H1 (cell line): Measurements from ENCODE around the gene PDZD4. TPM values are rescaled to one million over a fixed set of nuclear protein-coding genes. Genes with fewer than 3 reads are reported as not detected.

Source experiments
- CTCF ChIA-PET: fragments of 300-600 bp; sonication (Branson Sonifier 250); formaldehyde crosslinking; loops from one replicate; lab custom pipeline; 2021; ENCODE audit not compliant: partially characterized antibody; lab: Charles Lee
- POLR2A ChIA-PET: fragments of 300-600 bp; sonication (Branson Sonifier 250); formaldehyde crosslinking; loops from one replicate; lab custom pipeline; 2021; ENCODE audit warnings: inconsistent platforms; ENCODE audit not compliant: partially characterized antibody; lab: Charles Lee
- DNase-seq, 2 experiments: peaks; one replicate each; pipeline versions ENCODE4 v3.0.0 to v3.0.0-alpha.2; 2010 to 2022; ENCODE audit warnings: low spot score in 2 of 2, low read depth in 1 of 2, mixed read lengths in 1 of 2
- FAIRE-seq: peaks from 2 replicates; lab custom pipeline; 2011; peaks lifted over from hg19 to GRCh38; lab: Jason Lieb, UNC
- H2AFZ ChIP-seq: 2 replicates; pipeline ENCODE4 v1.8.1; 2012; ENCODE audit warnings: low read length, inconsistent platforms
- H2AK5ac ChIP-seq: 2 replicates; pipeline ENCODE4 v1.6.1; 2013; ENCODE audit warnings: low read depth, low read length
- H2BK120ac ChIP-seq: replicated peaks from 2 replicates; pipeline ENCODE3; 2013; ENCODE audit warnings: low read depth, low read length, inconsistent platforms
- H2BK12ac ChIP-seq: 2 replicates; pipeline ENCODE4 v1.6.1; 2013; ENCODE audit warnings: low read depth, low read length
- H2BK15ac ChIP-seq: 2 replicates; pipeline ENCODE4 v1.6.1; 2013; ENCODE audit warnings: low read length
- H2BK20ac ChIP-seq: 2 replicates; pipeline ENCODE4 v1.6.1; 2013; ENCODE audit warnings: low read length
- H2BK5ac ChIP-seq: 2 replicates; pipeline ENCODE4 v1.6.1; 2013; ENCODE audit warnings: low read depth, low read length
- H3K14ac ChIP-seq: 2 replicates; pipeline ENCODE4 v1.6.1; 2013; ENCODE audit warnings: inconsistent platforms; ENCODE audit not compliant: insufficient read length
- H3K18ac ChIP-seq: 2 replicates; pipeline ENCODE4 v1.6.1; 2013; ENCODE audit warnings: low read length; ENCODE audit errors: extremely low read depth
- H3K23ac ChIP-seq: 2 replicates; pipeline ENCODE4 v1.6.1; 2013; ENCODE audit warnings: inconsistent platforms; ENCODE audit not compliant: insufficient read length
- H3K23me2 ChIP-seq: 2 replicates; pipeline ENCODE4 v1.6.1; 2013; ENCODE audit warnings: low read depth, low read length
- H3K27ac ChIP-seq: 2 replicates; pipeline ENCODE4 v1.6.1; 2011; ENCODE audit warnings: low read depth, low read length, inconsistent platforms
- H3K27me3 ChIP-seq, 4 experiments: replicated peaks in 1 of 4; 1 replicate in 1 of 4; 2 replicates in 3 of 4; pipeline versions ENCODE4 v1.6.1 to v1.8.1; 2011 to 2013; ENCODE audit warnings: low read length in 3 of 4, mild to moderate bottlenecking in 3 of 4, inconsistent platforms in 2 of 4, mixed read lengths in 2 of 4, moderate library complexity in 1 of 4; ENCODE audit not compliant: control insufficient read depth in 3 of 4, insufficient read depth in 3 of 4; ENCODE audit errors: extremely low read depth in 1 of 4
- H3K36me3 ChIP-seq, 4 experiments: 2 replicates each; pipeline versions ENCODE4 v1.6.1 to v1.8.1; 2011 to 2013; ENCODE audit warnings: mild to moderate bottlenecking in 4 of 4, low read length in 3 of 4, moderate library complexity in 2 of 4, control low read depth in 1 of 4, inconsistent platforms in 1 of 4; ENCODE audit not compliant: insufficient read depth in 4 of 4, control insufficient read depth in 2 of 4
- H3K4ac ChIP-seq: replicated peaks from 2 replicates; pipeline ENCODE3; 2013; ENCODE audit warnings: low read length, low read depth, mixed read lengths, inconsistent platforms; ENCODE audit not compliant: insufficient read length
- H3K4me1 ChIP-seq, 4 experiments: replicated peaks in 1 of 4; 1 replicate in 1 of 4; 2 replicates in 3 of 4; pipeline versions ENCODE4 v1.6.1 to v1.8.1; 2011 to 2013; ENCODE audit warnings: low read length in 3 of 4, inconsistent platforms in 2 of 4, mixed read lengths in 1 of 4; ENCODE audit not compliant: insufficient read depth in 4 of 4, control insufficient read depth in 3 of 4
- H3K4me2 ChIP-seq, 2 experiments: 2 replicates each; pipeline versions ENCODE4 v1.6.1 to v1.8.1; 2011 to 2013; ENCODE audit warnings: low read depth in 2 of 2, low read length in 2 of 2, control low read depth in 1 of 2, inconsistent platforms in 1 of 2, mild to moderate bottlenecking in 1 of 2; ENCODE audit not compliant: insufficient read depth in 1 of 2
- H3K4me3 ChIP-seq, 4 experiments: fragments of 200-600, 300-600 bp in 1 of 4; sonication (generic), shearing (Covaris generic), sonication (Bioruptor Twin) in 1 of 4; 2 replicates each; pipeline versions ENCODE4 v1.5.1 to v1.8.1; 2011 to 2016; ENCODE audit warnings: low read length in 4 of 4, low read depth in 3 of 4, control low read depth in 2 of 4, inconsistent platforms in 2 of 4, mild to moderate bottlenecking in 2 of 4, mixed read lengths in 1 of 4, moderate library complexity in 1 of 4; ENCODE audit not compliant: insufficient read depth in 2 of 4; ENCODE audit errors: extremely low read depth in 1 of 4
- H3K56ac ChIP-seq: replicated peaks from 2 replicates; pipeline ENCODE3; 2013; ENCODE audit warnings: low read depth, mild to moderate bottlenecking, mixed read lengths, low read length, inconsistent platforms; ENCODE audit not compliant: insufficient read length
- H3K79me1 ChIP-seq: 2 replicates; pipeline ENCODE4 v1.6.1; 2013; ENCODE audit warnings: low read depth, low read length, control low read depth
- H3K79me2 ChIP-seq, 2 experiments: 2 replicates each; pipeline versions ENCODE4 v1.6.1 to v1.8.1; 2012 to 2013; ENCODE audit warnings: low read length in 2 of 2, mild to moderate bottlenecking in 2 of 2, inconsistent platforms in 1 of 2; ENCODE audit not compliant: insufficient read depth in 2 of 2, control insufficient read depth in 1 of 2
- H3K9ac ChIP-seq, 4 experiments: replicated peaks in 1 of 4; 1 replicate in 1 of 4; 2 replicates in 3 of 4; pipeline versions ENCODE4 v1.6.1 to v1.8.1; 2011 to 2013; ENCODE audit warnings: low read depth in 3 of 4, low read length in 3 of 4, control low read depth in 2 of 4, mild to moderate bottlenecking in 2 of 4, moderate library complexity in 2 of 4, inconsistent platforms in 1 of 4; ENCODE audit errors: extremely low read depth in 1 of 4
- H3K9me3 ChIP-seq, 2 experiments: 2 replicates each; pipeline versions ENCODE4 v1.6.1 to v1.8.1; 2012 to 2013; ENCODE audit warnings: mild to moderate bottlenecking in 2 of 2, moderate library complexity in 2 of 2, control low read depth in 1 of 2, inconsistent platforms in 1 of 2, low read depth in 1 of 2, low read length in 1 of 2, mixed read lengths in 1 of 2; ENCODE audit not compliant: insufficient read depth in 2 of 2
- H4K20me1 ChIP-seq, 2 experiments: replicated peaks in 1 of 2; 2 replicates each; pipeline versions ENCODE3 to v1.8.1; 2011 to 2013; ENCODE audit warnings: inconsistent platforms in 2 of 2, low read length in 2 of 2, mild to moderate bottlenecking in 1 of 2; ENCODE audit not compliant: insufficient read depth in 2 of 2, control insufficient read depth in 1 of 2
- H4K5ac ChIP-seq: 2 replicates; pipeline ENCODE4 v1.6.1; 2013; ENCODE audit warnings: low read length, low read depth, mixed read lengths, inconsistent platforms; ENCODE audit not compliant: insufficient read length
- H4K8ac ChIP-seq: 2 replicates; pipeline ENCODE4 v1.8.0; 2013; ENCODE audit warnings: mild to moderate bottlenecking, moderate library complexity, low read length, inconsistent platforms; ENCODE audit not compliant: insufficient read depth; ENCODE audit errors: extremely low read depth
- H4K91ac ChIP-seq: replicated peaks from 2 replicates; pipeline ENCODE3; 2013; ENCODE audit warnings: low read length, mixed read lengths, inconsistent platforms; ENCODE audit not compliant: insufficient read length
- CBX5 ChIP-seq: fragments of 300-800, 300-1000 bp; sonication (generic); IDR thresholded peaks from 2 replicates; pipeline ENCODE4 v1.7.1; 2016; ENCODE audit warnings: antibody characterized with exemption, low read length, low read depth
- EP300 ChIP-seq, 2 experiments: IDR thresholded peaks; 1 replicate in 1 of 2; 2 replicates in 1 of 2; pipeline ENCODE4 v1.6.1; 2011 to 2012; ENCODE audit warnings: low read depth in 2 of 2, low read length in 2 of 2, mild to moderate bottlenecking in 2 of 2, borderline replicate concordance in 1 of 2, inconsistent platforms in 1 of 2, moderate library complexity in 1 of 2
- WGBS, 2 experiments: shearing (Covaris generic) in 1 of 2; methylation state at CpG; one replicate each; pipeline versions ENCODE4 v1.1.6 to v1.1.7; 2013 to 2015; ENCODE audit warnings: low lambda C conversion rate in 2 of 2, mixed read lengths in 2 of 2, inconsistent platforms in 1 of 2, low coverage in 1 of 2, missing lambda C conversion rate in 1 of 2; ENCODE audit not compliant: insufficient replicate concordance in 2 of 2, insufficient coverage in 1 of 2, insufficient read length in 1 of 2; ENCODE audit errors: extremely low coverage in 1 of 2, missing lambda C conversion rate in 1 of 2; 5-methylcytosine and 5-hydroxymethylcytosine counted together
- polyA plus RNA-seq, 7 experiments: library from polyadenylated mRNA; depleted of rRNA in 3 of 7; stranded (reverse) in 5 of 7; unstranded in 2 of 7; fragments of >200 nt in 5 of 7; fragments of 200-250 nt in 2 of 7; gene quantifications; 1 replicate in 5 of 7; 2 replicates in 1 of 7; 4 replicates in 1 of 7; pipeline versions ENCODE4 v1.2.1 to v1.2.3, GENCODE V29; 2011 to 2013; ENCODE audit warnings: missing spikeins in 2 of 7, mixed read lengths in 2 of 7
- total RNA-seq: library from RNA; stranded (reverse); fragmentation: NEBNext Ultra II Directional; extraction: Animal tissue kit (Norgen Biotek cat#: 25700); gene quantifications from 2 replicates; pipeline ENCODE4 v1.2.1, GENCODE V29; 2021

PDZD4 gene
- total and polyA plus RNA-seq, 2 of the 8 experiments (the other 6 are each of a cell fraction or from before 2014, with no cell fraction given): 45.8 to 169 TPM

DNA sequence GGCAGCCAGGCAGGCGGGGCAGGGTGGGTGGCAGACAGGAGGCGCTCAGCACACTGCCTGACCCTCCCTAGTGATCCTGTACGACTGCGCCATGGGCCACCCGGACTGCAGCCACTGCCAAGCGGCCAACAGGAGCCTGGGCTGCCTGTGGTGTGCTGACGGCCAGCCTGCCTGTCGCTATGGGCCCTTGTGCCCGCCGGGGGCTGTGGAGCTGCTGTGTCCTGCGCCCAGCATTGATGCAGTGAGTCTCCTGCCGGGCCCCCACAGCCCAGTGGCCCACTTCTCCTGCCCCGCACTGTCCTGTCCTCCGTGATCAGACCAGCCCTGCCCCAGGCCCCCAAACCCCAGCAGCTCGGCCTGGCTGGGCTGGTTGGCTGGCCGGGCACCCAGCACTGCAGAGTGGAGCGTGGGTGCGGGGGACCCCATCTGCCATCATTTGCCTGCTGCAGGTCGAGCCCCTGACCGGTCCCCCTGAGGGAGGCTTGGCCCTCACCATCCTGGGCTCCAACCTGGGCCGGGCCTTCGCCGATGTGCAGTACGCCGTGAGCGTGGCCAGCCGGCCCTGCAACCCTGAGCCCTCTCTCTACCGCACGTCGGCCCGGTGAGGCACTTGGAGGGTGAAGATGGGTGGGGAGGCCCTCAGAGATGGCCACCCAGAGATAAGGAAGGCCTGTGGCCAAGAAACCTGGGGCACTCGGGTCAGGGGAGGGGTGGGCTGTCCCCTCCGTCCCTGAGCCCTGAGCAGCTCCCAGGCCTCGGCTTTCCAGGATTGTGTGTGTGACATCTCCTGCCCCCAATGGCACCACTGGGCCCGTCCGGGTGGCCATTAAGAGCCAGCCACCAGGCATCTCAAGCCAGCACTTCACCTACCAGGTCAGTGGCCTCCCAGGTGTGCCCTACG, 58.7 kb downstream of the PDZD4 start:
- H3K14ac ChIP-seq: no peak overlapping the region
- no peak for DNase-seq
- no peaks in the 10 kb centered on the region for H3K79me2 ChIP-seq
- no peak overlapping the region for H3K18ac ChIP-seq
- no peaks in the 10 kb centered on the region for H3K36me3 ChIP-seq
- no peaks in the 10 kb centered on the region for H3K9me3 ChIP-seq
- H3K4me2 ChIP-seq: no peak overlapping the region
- TF ChIP-seq EP300 (IDR thresholded peaks at IDR 0.05; ENCODE audit: borderline replicate concordance in 1 of 2, low read depth in 2 of 2, low read length in 2 of 2): no peak
- no peak for TF ChIP-seq CBX5
- no peak overlapping the region for H2AK5ac ChIP-seq
- no peak overlapping the region for H2BK5ac ChIP-seq
- H2BK12ac ChIP-seq: no peak overlapping the region
- H4K5ac ChIP-seq: no peak overlapping the region
- no peak overlapping the region for H2AFZ ChIP-seq
- H3K9ac ChIP-seq: no peak overlapping the region
- no peaks in the 10 kb centered on the region for H3K23me2 ChIP-seq
- H2BK120ac ChIP-seq: no peak overlapping the region
- H3K27me3 ChIP-seq: no peaks in the 10 kb centered on the region
- no peaks in the 10 kb centered on the region; a peak in 1 of 7 replicates for H3K4me1 ChIP-seq
- ChIA-PET POLR2A (interaction anchor here (1.0 to 1.6 kb wide), 3 partner anchors 21 to 163 kb away, joined by 3 to 4 read pairs (median 3); partner anchors contain the start of gene NAA10), CTCF (interaction anchor here (0.9 to 1.7 kb wide), 3 partner anchors 9 to 14 kb away, joined by 3 to 4 read pairs (median 3); partner anchors contain the start of gene SRPK3)
- no peak overlapping the region for H3K4ac ChIP-seq
- no peak overlapping the region for H4K91ac ChIP-seq
- H4K20me1 ChIP-seq: no peaks in the 10 kb centered on the region
- no peak for FAIRE-seq
- H2BK15ac ChIP-seq: no peak overlapping the region
- H2BK20ac ChIP-seq: no peak overlapping the region
- H3K79me1 ChIP-seq: no peaks in the 10 kb centered on the region
- no peak overlapping the region for H3K23ac ChIP-seq
- H3K27ac ChIP-seq: no peak overlapping the region
- H4K8ac ChIP-seq: no peak overlapping the region; the same call in 1 of the 2 replicates
- no peak overlapping the region for H3K56ac ChIP-seq
- WGBS, 2 experiments: 95% methylated on average over 11 of the region's 37 CpGs; no CpG with 5 or more reads in 1 of the 2 experiments
- H3K4me3 ChIP-seq: no peak overlapping the region
